Measurements from ENCODE around the gene TUBE1.
"Not testable (repeated sequence)": the region's sequence is repeated elsewhere in the genome, so short reads cannot be mapped to it uniquely, and the experiment has no call there.

TUBE1 gene

GRCh38 chr6:112087136-112087911 is at the start of gene TUBE1, which contains the start of gene FAM229B:
Gene TUBE1 (minus strand): TSS chr6:112087482. CDS start chr6:112087434, 48 bp downstream.
Gene FAM229B (plus strand): TSS chr6:112087591. CDS start chr6:112099284, 11,693 bp downstream.
- DNase-seq: peak; percentile 90

- DNase-seq: no peak
These were observed 43.6 kb upstream of the TUBE1 start for GRCh38 chr6:112130878-112131277.

- DNase-seq: no peak
These were observed 40.9 kb upstream of the TUBE1 start for GRCh38 chr6:112128208-112128607.

- DNase-seq: no peak
These were observed 36.7 kb upstream of the TUBE1 start for GRCh38 chr6:112123982-112124381.

GRCh38 chr6:112122756-112123155 is 35.5 kb upstream of the TUBE1 start:
- DNase-seq: no peak

GRCh38 chr6:112118034-112118433 is 30.8 kb upstream of the TUBE1 start:
- DNase-seq: no peak

- DNase-seq: no peak
These were observed 30.3 kb upstream of the TUBE1 start for GRCh38 chr6:112117554-112117953.

- DNase-seq: no peak
These were observed 28.9 kb upstream of the TUBE1 start for GRCh38 chr6:112116221-112116620.

- no peak for DNase-seq
These were observed 27.4 kb upstream of the TUBE1 start for GRCh38 chr6:112114577-112115223.

GRCh38 chr6:112113918-112114317 is 26.6 kb upstream of the TUBE1 start:
- DNase-seq: no peak

- no peak for DNase-seq
These were observed 26.1 kb upstream of the TUBE1 start for GRCh38 chr6:112113431-112113830.

GRCh38 chr6:112109262-112109661 is 22.0 kb upstream of the TUBE1 start:
- no peak for DNase-seq

- DNase-seq: no peak
These were observed 19.3 kb upstream of the TUBE1 start for GRCh38 chr6:112106562-112106961.

- DNase-seq: not testable (repeated sequence)
These were observed 18.7 kb upstream of the TUBE1 start for GRCh38 chr6:112106026-112106425.

GRCh38 chr6:112100561-112100960 is 13.3 kb upstream of the TUBE1 start:
- no peak for DNase-seq

- DNase-seq: no peak
These were observed 9.6 kb upstream of the TUBE1 start for GRCh38 chr6:112096901-112097300.

GRCh38 chr6:112087916-112088315 is 634 bp upstream of the TUBE1 start:
- DNase-seq: no peak

- DNase-seq: no peak
These were observed 542 bp downstream of the TUBE1 start for GRCh38 chr6:112086744-112087135.

- no peak for DNase-seq
These were observed 1.8 kb downstream of the TUBE1 start for GRCh38 chr6:112085286-112086065.

GRCh38 chr6:112081569-112081968 is 5.7 kb downstream of the TUBE1 start:
- no peak for DNase-seq

GRCh38 chr6:112066606-112067005 is 20.7 kb downstream of the TUBE1 start:
- no peak for DNase-seq

- no peak for DNase-seq
These were observed 21.8 kb downstream of the TUBE1 start for GRCh38 chr6:112065426-112065986.

- no peak for DNase-seq
These were observed 24.3 kb downstream of the TUBE1 start for GRCh38 chr6:112062966-112063365.

Data from KG1 (cell line).